HG03378 (cell line): ENCODE measurements around the gene CTNS.

Source experiments
- ATAC-seq: cut with Tn5 transposase; IDR thresholded peaks from one replicate; pipeline ENCODE4 v1.9.1; 2021; ENCODE audit warnings: mild to moderate bottlenecking, moderate library complexity; ENCODE audit not compliant: unreplicated experiment

CTNS gene

GRCh38 chr17:3708366-3708765 is 71.8 kb downstream of the CTNS start:
- ATAC-seq, result no peak

- ATAC-seq, result peak; percentile 92
These were observed 74.4 kb downstream of the CTNS start for GRCh38 chr17:3710951-3711383.
